ENCODE results near the gene FAM25G.

DNA sequence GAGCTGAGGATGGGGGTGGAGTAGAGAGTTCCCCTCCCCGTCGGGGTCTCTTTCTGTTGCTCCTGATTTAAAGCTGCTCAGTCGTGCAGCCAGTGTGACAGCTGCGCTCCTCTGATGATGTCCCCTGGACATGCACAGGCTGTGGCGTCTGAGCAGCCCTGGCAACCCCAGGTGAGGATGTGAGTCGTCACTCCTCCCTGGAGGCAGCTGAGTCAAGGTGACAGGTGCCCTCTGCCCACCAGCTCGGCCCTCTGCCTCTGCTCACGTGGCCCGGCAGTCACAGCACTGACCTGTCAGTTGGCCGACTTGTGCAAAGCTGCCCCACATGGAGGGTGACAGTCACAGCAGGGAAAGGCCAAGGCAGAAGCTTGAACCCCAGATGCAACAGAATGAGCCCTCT is 41.5 kb downstream of the FAM25G start:
- TF ChIP-seq, protein P1, sequence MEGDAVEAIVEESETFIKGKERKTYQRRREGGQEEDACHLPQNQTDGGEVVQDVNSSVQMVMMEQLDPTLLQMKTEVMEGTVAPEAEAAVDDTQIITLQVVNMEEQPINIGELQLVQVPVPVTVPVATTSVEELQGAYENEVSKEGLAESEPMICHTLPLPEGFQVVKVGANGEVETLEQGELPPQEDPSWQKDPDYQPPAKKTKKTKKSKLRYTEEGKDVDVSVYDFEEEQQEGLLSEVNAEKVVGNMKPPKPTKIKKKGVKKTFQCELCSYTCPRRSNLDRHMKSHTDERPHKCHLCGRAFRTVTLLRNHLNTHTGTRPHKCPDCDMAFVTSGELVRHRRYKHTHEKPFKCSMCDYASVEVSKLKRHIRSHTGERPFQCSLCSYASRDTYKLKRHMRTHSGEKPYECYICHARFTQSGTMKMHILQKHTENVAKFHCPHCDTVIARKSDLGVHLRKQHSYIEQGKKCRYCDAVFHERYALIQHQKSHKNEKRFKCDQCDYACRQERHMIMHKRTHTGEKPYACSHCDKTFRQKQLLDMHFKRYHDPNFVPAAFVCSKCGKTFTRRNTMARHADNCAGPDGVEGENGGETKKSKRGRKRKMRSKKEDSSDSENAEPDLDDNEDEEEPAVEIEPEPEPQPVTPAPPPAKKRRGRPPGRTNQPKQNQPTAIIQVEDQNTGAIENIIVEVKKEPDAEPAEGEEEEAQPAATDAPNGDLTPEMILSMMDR (IDR thresholded peaks at IDR 0.05; ENCODE audit: low read length) = no peak
- TF ChIP-seq EZH2 (optimal IDR thresholded peaks at IDR 0.05; ENCODE audit: low read depth, low read length) = no peak
